Stimulated activated CD4-positive, alpha-beta T cell treated with anti-CD3 and anti-CD28 coated beads, Interleukin-12 subunit alpha, Interleukin-12 subunit beta, amount 100 ng/mL, for 24 hours (primary cell): ENCODE results near the gene ORAI3.

Experiments
- DNase-seq, 2 experiments: peaks; one replicate each; pipeline ENCODE4 v3.0.0-alpha.2; 2020; ENCODE audit warnings: low read depth in 2 of 2

Gene ORAI3

GRCh38 chr16:30969246-30969842, 20.5 kb downstream of the ORAI3 start:
- DNase-seq, result no peak

GRCh38 chr16:30971298-30971697, 22.4 kb downstream of the ORAI3 start:
- DNase-seq, result no peak

- DNase-seq, result no peak
Measured at GRCh38 chr16:30972872-30973271, 24.0 kb downstream of the ORAI3 start.

- DNase-seq, result no peak
Measured at GRCh38 chr16:30974348-30974747, 25.5 kb downstream of the ORAI3 start.

- no peak for DNase-seq
Measured at GRCh38 chr16:30976486-30976885, 27.6 kb downstream of the ORAI3 start.

- no peak for DNase-seq
Measured at GRCh38 chr16:30977502-30977901, 28.6 kb downstream of the ORAI3 start.

- DNase-seq, result no peak
Measured at GRCh38 chr16:30979170-30980022, 30.5 kb downstream of the ORAI3 start.

- DNase-seq, result no peak
Measured at GRCh38 chr16:30980023-30980371, 31.1 kb downstream of the ORAI3 start.

- no peak for DNase-seq
Measured at GRCh38 chr16:30980434-30980833, 31.6 kb downstream of the ORAI3 start.

- no peak for DNase-seq
Measured at GRCh38 chr16:30980959-30981358, 32.1 kb downstream of the ORAI3 start.

GRCh38 chr16:30982548-30983288, 33.9 kb downstream of the ORAI3 start:
- DNase-seq, result no peak

GRCh38 chr16:30983289-30983889, 34.5 kb downstream of the ORAI3 start:
- DNase-seq, result no peak

GRCh38 chr16:30983898-30984610, 35.2 kb downstream of the ORAI3 start:
- DNase-seq, result no peak

GRCh38 chr16:30984669-30985400, 36.0 kb downstream of the ORAI3 start, which contains the start of gene HSD3B7:
Gene HSD3B7, plus strand, starts transcription at chr16:30985207. Its CDS starts 452 bp downstream, at chr16:30985659.
- DNase-seq, result peak; percentile 55 to 81

- no peak for DNase-seq
Measured at GRCh38 chr16:30985401-30986128, 36.7 kb downstream of the ORAI3 start.

- no peak for DNase-seq
Measured at GRCh38 chr16:30986129-30986991, 37.5 kb downstream of the ORAI3 start.

GRCh38 chr16:30987581-30988190, 38.8 kb downstream of the ORAI3 start:
- no peak for DNase-seq

- DNase-seq, result no peak
Measured at GRCh38 chr16:30989469-30990047, 40.7 kb downstream of the ORAI3 start.
